Endothelial cell of umbilical vein (primary cell): Measurements from ENCODE around the gene CD247. TPM values are rescaled to one million over a fixed set of nuclear protein-coding genes. Genes with fewer than 3 reads are reported as not detected.

Experiments
- BruUV-seq: library from RNA; stranded (reverse); fragments of 400-500 nt; replicated peaks from 2 replicates; lab custom pipeline; 2021; lab: Mats Ljungman, UMichigan
- CTCF ChIA-PET: fragments of 300-600, 350-600 bp; sonication (Branson Sonifier 250); formaldehyde crosslinking; loops from one replicate; lab custom pipeline; 2021; ENCODE audit warnings: antibody characterized with exemption, inconsistent platforms; lab: Charles Lee
- POLR2A ChIA-PET: fragments of 300-600, 350-600 bp; sonication (Branson Sonifier 250); formaldehyde crosslinking; loops from one replicate; lab custom pipeline; 2021; ENCODE audit warnings: antibody characterized with exemption, inconsistent platforms; lab: Charles Lee
- DNase-seq: peaks from one replicate; pipeline ENCODE4 v3.0.0-alpha.2; 2011; ENCODE audit warnings: low read depth, low spot score
- FAIRE-seq: peaks from 2 replicates; lab custom pipeline; 2011; peaks lifted over from hg19 to GRCh38; lab: Jason Lieb, UNC
- H2AFZ ChIP-seq: 2 replicates; pipeline ENCODE4 v1.6.0; 2012; ENCODE audit warnings: low read depth, low read length, control low read depth, inconsistent platforms
- H3K27ac ChIP-seq: 2 replicates; pipeline ENCODE4 v1.5.1; 2011; ENCODE audit warnings: low read depth, mild to moderate bottlenecking, control low read depth, low read length, moderate library complexity; ENCODE audit not compliant: insufficient read depth
- H3K27me3 ChIP-seq, 2 experiments: 2 replicates each; pipeline versions ENCODE4 v1.6.0 to v1.6.1; 2011; ENCODE audit warnings: low read length in 2 of 2, mixed read lengths in 1 of 2; ENCODE audit not compliant: control insufficient read depth in 2 of 2, insufficient read depth in 2 of 2
- H3K36me3 ChIP-seq, 2 experiments: 2 replicates in 1 of 2; 3 replicates in 1 of 2; pipeline ENCODE4 v1.5.1; 2011; ENCODE audit warnings: low read length in 2 of 2, mild to moderate bottlenecking in 1 of 2, moderate library complexity in 1 of 2; ENCODE audit not compliant: control insufficient read depth in 2 of 2, insufficient read depth in 2 of 2; ENCODE audit errors: extremely low read depth in 1 of 2
- H3K4me1 ChIP-seq: 3 replicates; pipeline ENCODE4 v1.5.1; 2011; ENCODE audit warnings: mild to moderate bottlenecking, low read length; ENCODE audit not compliant: control insufficient read depth, insufficient read depth; ENCODE audit errors: extremely low read depth
- H3K4me2 ChIP-seq: 2 replicates; pipeline ENCODE4 v1.6.1; 2011; ENCODE audit warnings: low read length, control low read depth, mixed read lengths; ENCODE audit not compliant: insufficient read depth
- H3K4me3 ChIP-seq, 3 experiments: fragments of 200-600 bp in 1 of 3; sonication (generic), shearing (Covaris generic) in 1 of 3; replicated peaks in 1 of 3; 2 replicates each; pipeline ENCODE4 v1.5.1; 2011 to 2016; ENCODE audit warnings: control low read depth in 3 of 3, low read length in 3 of 3, mild to moderate bottlenecking in 2 of 3, inconsistent platforms in 1 of 3, low read depth in 1 of 3, moderate library complexity in 1 of 3; ENCODE audit not compliant: insufficient read depth in 1 of 3
- H3K79me2 ChIP-seq: 2 replicates; pipeline ENCODE4 v1.6.0; 2012; ENCODE audit warnings: low read length, inconsistent platforms; ENCODE audit not compliant: control insufficient read depth, insufficient read depth
- H3K9ac ChIP-seq: replicated peaks from 2 replicates; pipeline ENCODE3; 2011; ENCODE audit warnings: low read length, control low read depth; ENCODE audit not compliant: insufficient read depth; ENCODE audit errors: extremely low read depth
- H3K9me1 ChIP-seq: replicated peaks from 3 replicates; pipeline ENCODE4 v1.6.0; 2011; ENCODE audit warnings: mild to moderate bottlenecking, low read length; ENCODE audit not compliant: control insufficient read depth, insufficient read depth; ENCODE audit errors: extremely low read depth
- H3K9me3 ChIP-seq: replicated peaks from 2 replicates; pipeline ENCODE4 v1.5.1; 2012; ENCODE audit warnings: low read length, inconsistent platforms; ENCODE audit not compliant: control insufficient read depth, insufficient read depth
- H4K20me1 ChIP-seq: replicated peaks from 2 replicates; pipeline ENCODE3; 2011; ENCODE audit warnings: mild to moderate bottlenecking, low read length; ENCODE audit not compliant: control insufficient read depth, insufficient read depth; ENCODE audit errors: extremely low read depth
- CTCF ChIP-seq, 2 donors: IDR thresholded peaks; 1 replicate in 1 of 2; 2 replicates in 1 of 2; pipeline ENCODE4 v1.5.1; 2011; ENCODE audit warnings: low read length in 2 of 2, mild to moderate bottlenecking in 2 of 2, moderate library complexity in 2 of 2, control low read depth in 1 of 2, inconsistent platforms in 1 of 2, low read depth in 1 of 2; ENCODE audit not compliant: insufficient read depth in 1 of 2; ENCODE audit errors: extremely low read depth in 1 of 2
- EZH2 ChIP-seq: IDR thresholded peaks from 2 replicates; pipeline ENCODE4 v1.6.1; 2012; ENCODE audit warnings: borderline replicate concordance, low read depth, mild to moderate bottlenecking, moderate library complexity, low read length, inconsistent platforms; ENCODE audit not compliant: severe bottlenecking
- FOS ChIP-seq: IDR thresholded peaks from 2 replicates; pipeline ENCODE4 v1.6.1; 2011; ENCODE audit warnings: mild to moderate bottlenecking, low read length, moderate library complexity, borderline replicate concordance; ENCODE audit not compliant: insufficient read depth
- GATA2 ChIP-seq: IDR thresholded peaks from 2 replicates; pipeline ENCODE4 v1.7.0; 2011; ENCODE audit warnings: low read depth, mild to moderate bottlenecking, moderate library complexity, mixed read lengths, low read length; ENCODE audit not compliant: insufficient read length, insufficient read depth
- JUN ChIP-seq: IDR thresholded peaks from 2 replicates; pipeline ENCODE4 v1.6.1; 2011; ENCODE audit warnings: borderline replicate concordance, low read depth; ENCODE audit not compliant: insufficient read length, insufficient read depth
- MYC ChIP-seq: IDR thresholded peaks from one replicate; pipeline ENCODE4 v1.6.1; 2011; ENCODE audit warnings: mild to moderate bottlenecking, low read depth, low read length
- POLR2A ChIP-seq: IDR thresholded peaks from 2 replicates; pipeline ENCODE4 v1.6.1; 2012; ENCODE audit warnings: low read depth, mild to moderate bottlenecking, control low read depth, low read length
- POLR2AphosphoS5 ChIP-seq: IDR thresholded peaks from 2 replicates; pipeline ENCODE4 v1.6.1; 2012; ENCODE audit warnings: low read depth, mild to moderate bottlenecking, control low read depth, low read length, moderate library complexity; ENCODE audit not compliant: insufficient read depth
- dilution Hi-C: fragments of 300-500 bp; cut with MboI; formaldehyde crosslinking; loops from one replicate; pipeline ENCODE4 v1.15.0; 2019; ENCODE audit warnings: low sequenced_read_pairs; ENCODE audit not compliant: extremely low pct_ligation_motif_present
- intact Hi-C: fragments of 100-400 bp; cut with micrococcal nuclease; formaldehyde crosslinking; loops from one replicate; pipeline ENCODE4 v1.10.0; 2022
- polyA plus RNA-seq, 4 experiments: library from polyadenylated mRNA; depleted of rRNA in 3 of 4; stranded (reverse) in 3 of 4; unstranded in 1 of 4; fragments of >200 nt; gene quantifications; 2 replicates each; pipeline versions ENCODE4 v1.2.1 to v1.2.3, GENCODE V29; 2011 to 2012; ENCODE audit warnings: missing spikeins in 1 of 4
- total RNA-seq: library from RNA; stranded (reverse); gene quantifications from 2 replicates; pipeline ENCODE4 v1.2.3, GENCODE V29; 2021
- TF ChIP-seq, protein P1 (sequence below): IDR thresholded peaks from 2 replicates; pipeline ENCODE4 v1.6.1; 2011; ENCODE audit not compliant: insufficient read depth, insufficient read length

Gene CD247
- total and polyA plus RNA-seq, 2 donors (not counting 3 experiments of a cell fraction or from before 2014, with no cell fraction given): not detected

- no peak overlapping the region for H3K9ac ChIP-seq
- no peaks in the 10 kb centered on the region for H4K20me1 ChIP-seq
- no TSS peak for BruUV-seq
- DNase-seq (no peak), FAIRE-seq (no peak)
- peak overlapping the region; percentile 68 for H2AFZ ChIP-seq
- H3K27ac ChIP-seq: no peak overlapping the region
- no peaks in the 10 kb centered on the region for H3K9me1 ChIP-seq
- H3K36me3 ChIP-seq: no peaks in the 10 kb centered on the region
- dilution Hi-C loops (no loop called here), intact Hi-C loops (loop anchor here (5.0 to 10.0 kb wide), 2 partner anchors 332 to 411 kb away; partner anchors contain the start of gene POU2F1)
- H3K9me3 ChIP-seq: no peaks in the 10 kb centered on the region
- ChIA-PET POLR2A (interaction anchor here (1.0 kb wide), 1 partner anchor 334 kb away, joined by 7 read pairs; the partner anchor contains the start of gene POU2F1), CTCF (interaction anchor here (0.6 to 3.1 kb wide), 12 partner anchors 9 to 678 kb away, joined by 3 to 15 read pairs (median 5); partner anchors contain the start of gene TADA1)
- peaks cover 0 to 2% of the 10 kb centered on the region in 2 experiments for H3K27me3 ChIP-seq
- peaks cover 5% of the 10 kb centered on the region for H3K4me1 ChIP-seq
- TF ChIP-seq POLR2AphosphoS5: no peak
- TF ChIP-seq CTCF (IDR thresholded peaks at IDR 0.05; ENCODE audit: extremely low read depth in 1 of 2, insufficient read depth in 1 of 2, low read depth in 1 of 2, low read length in 2 of 2): no peak
- TF ChIP-seq GATA2: no peak
- TF ChIP-seq EZH2: no peak
- TF ChIP-seq JUN: no peak
- no peak for TF ChIP-seq POLR2A
- no peak for TF ChIP-seq FOS
- TF ChIP-seq, protein P1, sequence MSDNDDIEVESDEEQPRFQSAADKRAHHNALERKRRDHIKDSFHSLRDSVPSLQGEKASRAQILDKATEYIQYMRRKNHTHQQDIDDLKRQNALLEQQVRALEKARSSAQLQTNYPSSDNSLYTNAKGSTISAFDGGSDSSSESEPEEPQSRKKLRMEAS: no peak
- TF ChIP-seq MYC: no peak
- no peaks in the 10 kb centered on the region for H3K79me2 ChIP-seq
- peak overlapping the region; percentile 92 for H3K4me2 ChIP-seq
- peak overlapping the region; percentile 11 to 60 (median 22) for H3K4me3 ChIP-seq
Measured at GRCh38 chr1:167554028-167554779, 35.9 kb upstream of the CD247 start.
